Suppressor macrophage treated with lipopolysaccharide for 4 hours (primary cell): ENCODE data around the gene CALML3.

ENCODE experiments used
- DNase-seq: peaks from one replicate; pipeline ENCODE4 v3.0.0-alpha.2; 2020

Gene CALML3

GRCh38 chr10:5545011-5545410, 20.2 kb downstream of the CALML3 start:
- DNase-seq = no peak

- no peak for DNase-seq
These were observed 20.6 kb downstream of the CALML3 start for GRCh38 chr10:5545426-5545777.

GRCh38 chr10:5545778-5546710, 21.3 kb downstream of the CALML3 start:
- DNase-seq = no peak

- DNase-seq = no peak
These were observed 22.3 kb downstream of the CALML3 start for GRCh38 chr10:5546891-5547680.

GRCh38 chr10:5547681-5547930, 22.8 kb downstream of the CALML3 start:
- no peak for DNase-seq

GRCh38 chr10:5547931-5548660, 23.3 kb downstream of the CALML3 start:
- peak; percentile 18 for DNase-seq

GRCh38 chr10:5549462-5550249, 24.9 kb downstream of the CALML3 start:
- DNase-seq = no peak

- DNase-seq = no peak
These were observed 25.4 kb downstream of the CALML3 start for GRCh38 chr10:5550250-5550545.

- DNase-seq = no peak
These were observed 26.1 kb downstream of the CALML3 start for GRCh38 chr10:5550621-5551530.

GRCh38 chr10:5551531-5552375, 27.0 kb downstream of the CALML3 start:
- peak; percentile 35 for DNase-seq

- no peak for DNase-seq
These were observed 27.9 kb downstream of the CALML3 start for GRCh38 chr10:5552376-5553321.

GRCh38 chr10:5553400-5554170, 28.8 kb downstream of the CALML3 start:
- DNase-seq = no peak

- DNase-seq = no peak
These were observed 30.3 kb downstream of the CALML3 start for GRCh38 chr10:5555021-5555510.

GRCh38 chr10:5555881-5556280, 31.1 kb downstream of the CALML3 start:
- no peak for DNase-seq

- no peak for DNase-seq
These were observed 31.8 kb downstream of the CALML3 start for GRCh38 chr10:5556576-5556975.

GRCh38 chr10:5557040-5557721, 32.4 kb downstream of the CALML3 start:
- no peak for DNase-seq

- no peak for DNase-seq
These were observed 33.3 kb downstream of the CALML3 start for GRCh38 chr10:5557799-5558771.
